ENCODE results near the gene TXN2.
"Not testable (repeated sequence)": the region's sequence is repeated elsewhere in the genome, so short reads cannot be mapped to it uniquely, and the experiment has no call there.

The TXN2 gene

GRCh38 chr22:36481393-36482168, at the start of gene TXN2:
Gene TXN2 (minus strand): TSS chr22:36481640. CDS start chr22:36480837, 803 bp downstream.
- DNase-seq, result peak; percentile 88

- DNase-seq, result peak; percentile 97
Measured at GRCh38 chr22:36528795-36529751, 47.6 kb upstream of the TXN2 start, which contains the start of gene EIF3D. Gene EIF3D (minus strand): TSS chr22:36529166. CDS start chr22:36526121, 3,045 bp downstream.

DNA sequence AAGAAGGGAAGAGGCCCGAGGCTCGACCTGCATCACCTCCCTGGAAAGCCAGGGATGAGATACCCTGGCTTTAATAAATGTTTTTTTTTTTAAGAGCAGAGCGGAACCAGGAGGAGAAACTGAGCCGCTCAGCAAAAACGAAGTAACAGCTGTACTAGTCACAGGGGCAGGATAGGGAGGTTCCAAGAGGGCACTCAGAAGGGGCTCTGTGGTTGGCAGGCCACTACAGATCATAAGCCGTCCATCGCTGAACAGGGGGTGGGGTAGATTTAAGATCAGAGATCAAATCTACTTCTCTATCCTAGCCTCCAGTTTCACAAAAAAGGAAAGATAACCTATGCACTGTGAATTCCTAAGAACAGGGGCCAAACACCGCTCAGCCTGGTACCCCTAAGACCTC, 46.9 kb upstream of the TXN2 start:
- DNase-seq, result no peak

- no peak for DNase-seq
Measured at GRCh38 chr22:36522662-36523061, 41.2 kb upstream of the TXN2 start.

- no peak for DNase-seq
Measured at GRCh38 chr22:36520423-36520822, 39.0 kb upstream of the TXN2 start.

DNA sequence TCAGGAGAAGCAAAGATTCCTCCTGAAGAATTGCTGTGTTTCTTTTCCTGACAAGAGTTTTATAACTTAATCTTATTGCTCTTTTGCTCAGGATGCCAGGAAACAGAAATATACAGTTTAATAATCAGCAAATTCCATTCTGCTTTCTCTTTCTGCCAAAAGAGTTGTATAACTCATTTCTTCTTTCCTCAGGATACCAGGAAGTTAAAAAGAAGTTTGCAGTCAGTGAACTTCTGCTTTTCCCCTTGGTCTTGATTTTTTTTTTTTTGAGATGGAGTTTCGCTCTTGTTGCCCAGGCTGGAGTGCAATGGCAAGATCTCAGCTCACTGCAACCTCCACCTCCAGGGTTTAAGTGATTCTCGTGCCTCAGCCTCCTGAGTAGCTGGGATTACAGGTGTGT, 38.5 kb upstream of the TXN2 start:
- DNase-seq, result not testable (repeated sequence)

DNA sequence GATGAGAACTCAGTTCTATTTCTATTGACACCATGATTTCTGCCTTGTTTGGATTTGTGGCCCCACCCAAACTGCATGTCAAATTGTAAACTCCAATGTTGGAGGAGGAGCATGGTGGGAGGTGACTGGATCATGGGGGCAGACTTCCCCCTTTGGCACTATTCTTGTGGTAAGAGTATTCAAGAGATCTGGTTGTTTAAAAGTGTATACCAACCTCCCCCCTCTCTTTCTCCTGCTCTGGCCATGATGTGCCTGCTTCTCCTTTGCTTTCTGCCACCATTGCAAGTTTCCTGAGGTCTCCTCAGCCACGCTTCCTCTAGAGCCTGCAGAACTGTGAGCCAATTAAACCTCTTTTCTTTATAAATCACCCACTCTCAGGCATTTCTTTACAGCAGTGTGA, 33.3 kb upstream of the TXN2 start:
- DNase-seq, result no peak

- no peak for DNase-seq
Measured at GRCh38 chr22:36512991-36513390, 31.6 kb upstream of the TXN2 start.

DNA sequence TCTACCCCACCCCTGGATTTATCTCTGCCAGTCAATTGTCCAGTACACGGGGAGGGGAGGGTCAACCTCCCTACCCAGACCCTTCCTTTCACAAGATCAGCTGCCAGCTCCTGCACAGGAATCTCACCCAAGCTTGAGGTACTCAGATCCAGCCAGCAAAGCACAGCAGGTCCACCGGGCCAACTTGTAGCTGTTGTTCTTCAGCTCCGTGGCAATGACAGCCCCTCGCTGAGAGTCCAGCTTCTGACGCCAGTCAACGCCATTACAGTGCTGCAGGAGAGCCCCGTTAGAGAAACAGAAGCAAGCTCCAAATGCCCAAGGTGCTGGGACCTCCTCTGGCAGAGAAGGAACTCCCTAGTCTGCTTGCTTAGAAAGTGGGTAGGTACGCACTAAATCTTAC, 30.9 kb upstream of the TXN2 start:
- DNase-seq, result no peak

DNA sequence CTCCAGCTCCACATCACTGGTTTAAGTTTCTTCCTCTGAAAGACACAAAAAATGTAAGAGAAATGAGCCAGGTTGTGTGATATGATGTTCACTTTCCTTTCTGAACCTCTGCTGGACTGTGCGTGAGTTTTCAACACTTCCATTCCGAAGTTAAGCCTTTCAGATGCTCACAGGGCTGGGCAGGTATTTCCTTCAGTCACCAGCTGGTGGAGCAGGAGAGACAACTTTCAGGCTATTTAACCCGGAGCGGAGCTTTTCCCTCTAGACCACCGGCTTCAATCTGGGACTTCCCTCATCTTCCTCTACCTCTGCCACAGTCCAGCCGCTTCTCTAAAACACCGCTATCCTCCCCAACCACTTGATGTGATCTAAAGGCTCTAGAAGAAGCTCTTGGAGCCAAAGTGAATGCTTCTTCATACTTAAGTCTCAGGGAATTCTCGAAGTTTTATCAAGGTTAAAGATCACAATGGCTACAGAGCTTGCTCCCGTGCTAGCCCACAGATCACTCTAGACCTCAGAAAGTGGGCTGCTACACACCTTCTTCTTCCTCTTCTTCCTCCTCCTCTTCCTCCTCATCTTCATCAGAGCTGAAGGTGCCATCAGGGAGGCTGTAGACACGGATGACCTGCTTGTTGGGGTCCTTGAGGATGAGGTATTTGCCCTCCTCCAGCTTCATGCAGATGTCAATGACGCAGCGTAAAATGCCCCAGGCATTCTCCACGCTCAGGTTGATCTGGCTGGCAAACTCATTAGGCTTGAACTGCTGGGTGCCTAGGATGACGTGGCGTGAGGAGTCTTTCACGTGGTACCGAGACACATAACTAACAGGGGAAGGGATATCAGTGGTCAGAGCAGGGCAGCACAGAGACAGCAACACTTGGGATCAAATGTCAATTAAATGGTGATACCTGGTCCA, 29.8 kb upstream of the TXN2 start:
- peak; percentile 17 for DNase-seq

GRCh38 chr22:36510384-36510783, 28.9 kb upstream of the TXN2 start:
- DNase-seq, result no peak

GRCh38 chr22:36507518-36508010, 26.1 kb upstream of the TXN2 start:
- DNase-seq, result no peak

DNA sequence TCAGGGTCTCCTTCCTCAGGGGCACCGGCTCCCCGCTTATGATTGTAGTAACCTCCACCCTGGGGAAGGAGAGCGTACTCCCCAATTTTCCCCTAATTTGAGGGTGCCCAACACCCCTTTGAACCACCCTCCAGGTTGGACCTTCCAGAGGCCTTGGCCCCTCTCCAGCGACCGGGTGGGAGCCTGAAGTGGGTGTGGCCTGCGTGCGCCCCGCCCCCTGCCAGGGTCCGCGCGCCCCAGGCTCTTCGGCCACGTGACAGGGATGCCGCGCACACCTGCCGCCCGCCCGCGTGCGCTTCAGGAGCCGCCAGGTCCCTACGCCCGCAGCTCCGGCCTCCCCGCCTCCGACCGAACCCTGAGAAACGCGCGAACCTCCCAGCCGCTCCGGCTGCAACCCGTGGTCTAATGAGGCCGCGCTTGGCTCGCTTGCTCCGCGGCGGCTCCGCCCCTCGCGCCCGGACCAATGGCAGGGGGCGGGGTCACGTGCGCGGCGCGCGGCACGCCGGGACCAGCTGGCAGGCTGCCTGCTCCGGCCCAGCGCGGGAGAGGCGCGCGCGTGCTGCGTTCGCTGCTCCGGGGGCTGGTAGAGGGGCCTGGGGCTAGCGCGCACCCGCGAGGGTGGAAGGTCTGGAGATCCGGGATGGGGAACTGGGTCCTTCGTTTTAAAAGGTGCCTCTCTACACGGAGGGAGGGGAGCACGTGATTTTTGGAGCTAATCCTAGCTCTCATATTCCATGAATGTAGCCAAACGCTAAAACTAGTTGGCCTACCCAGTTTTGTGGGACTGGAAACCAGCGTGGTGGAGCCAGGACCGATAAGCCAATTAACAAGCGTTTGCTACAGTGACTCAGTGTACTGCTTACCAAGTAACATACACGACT, 25.4 kb upstream of the TXN2 start, which contains the start of gene FOXRED2:
Gene FOXRED2 (minus strand): TSS at position 404 of the 881 bp plus-strand sequence. CDS start 618 bp downstream, outside the sequence.
- DNase-seq, result peak; percentile 78

GRCh38 chr22:36505998-36506635, 24.7 kb upstream of the TXN2 start:
- DNase-seq, result no peak

GRCh38 chr22:36497910-36498665, 16.6 kb upstream of the TXN2 start:
- DNase-seq, result no peak

DNA sequence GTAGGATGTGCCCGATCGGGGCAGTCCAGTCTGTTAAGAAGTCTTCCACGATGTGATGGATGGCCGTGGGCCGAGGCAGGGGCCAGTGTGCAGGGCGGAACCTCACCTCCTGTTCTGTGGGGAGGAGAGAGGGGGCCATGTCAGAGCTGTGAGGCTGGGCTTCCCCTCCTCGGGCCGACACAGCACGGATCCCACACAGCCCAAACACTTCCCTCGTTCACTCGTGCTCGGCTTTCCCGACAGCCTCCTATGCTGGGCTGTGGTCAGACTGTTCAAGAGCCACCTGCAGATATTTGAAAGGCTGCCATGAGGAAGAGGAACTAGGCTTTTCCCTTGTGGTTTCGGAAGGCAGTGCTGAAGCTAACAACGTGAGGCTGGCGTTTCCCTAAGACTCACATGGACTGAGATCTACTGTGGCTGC, 12.3 kb upstream of the TXN2 start:
- no peak for DNase-seq

- DNase-seq, result no peak
Measured at GRCh38 chr22:36492109-36492508, 10.7 kb upstream of the TXN2 start.

DNA sequence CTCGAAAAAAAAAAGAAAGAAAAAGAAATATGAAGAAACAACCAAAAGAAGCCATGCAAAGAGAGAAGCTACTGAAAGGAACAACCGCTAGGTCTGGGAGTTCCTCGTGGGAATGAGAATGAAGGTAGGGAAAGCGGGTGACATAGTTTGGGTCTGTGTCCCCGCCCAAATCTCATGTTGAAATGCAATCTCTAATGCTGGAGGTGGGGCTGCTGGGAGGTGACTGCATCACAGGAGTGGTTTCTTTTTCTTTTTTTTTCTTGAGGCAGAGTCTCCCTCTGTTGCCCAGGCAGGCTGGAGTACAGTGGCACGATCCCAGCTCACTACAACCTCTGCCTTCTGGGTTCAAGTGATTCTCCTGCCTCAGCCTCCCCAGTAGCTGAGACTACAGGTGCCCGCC, 9.7 kb upstream of the TXN2 start:
- no peak for DNase-seq

- DNase-seq, result no peak
Measured at GRCh38 chr22:36486619-36487384, 5.4 kb upstream of the TXN2 start.

Data from SHP77 treated with DMSO at 0.1 percent for 48 hours (cell line).